ENCODE data around the gene UQCR11.

DNA sequence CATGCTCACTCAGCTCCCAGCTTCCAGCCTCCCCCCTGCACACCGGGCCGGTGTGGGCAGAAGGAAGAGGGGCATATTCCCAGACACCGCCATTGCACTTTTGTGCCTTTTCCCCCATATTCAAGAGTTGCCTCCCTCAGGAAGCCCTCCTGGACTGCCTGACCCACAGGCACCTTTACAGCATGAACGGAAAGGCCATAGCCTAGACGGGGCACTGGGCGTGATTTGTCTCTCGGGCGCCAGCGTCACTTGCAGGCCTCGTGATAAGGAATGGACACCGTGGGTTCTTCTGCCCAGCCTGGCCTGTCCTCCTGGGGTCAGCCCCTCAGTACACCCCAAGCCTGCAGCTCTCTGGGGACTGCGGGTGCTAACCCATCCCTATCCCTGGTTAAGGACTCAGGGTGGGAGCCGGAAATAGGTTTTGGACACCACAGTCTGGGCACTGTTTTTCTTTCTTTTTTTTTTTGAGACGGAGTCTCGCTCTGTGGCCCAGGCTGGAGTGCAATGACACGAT lies 933 bp upstream of the UQCR11 start:
- TF ChIP-seq ZBTB7A (IDR thresholded peaks at IDR 0.05; ENCODE audit: low read depth) = no peak
- TF ChIP-seq EP300 (IDR thresholded peaks at IDR 0.05; ENCODE audit: borderline replicate concordance) = no peak
- TF ChIP-seq TCF12 (IDR thresholded peaks at IDR 0.05; ENCODE audit: low read depth) = no peak
- TF ChIP-seq TAF1 (IDR thresholded peaks at IDR 0.05; ENCODE audit: low read depth) = no peak
